Aorta (tissue), 5 donors: ENCODE data around the gene ASB3. TPM values are rescaled to one million over a fixed set of nuclear protein-coding genes. Genes with fewer than 3 reads are reported as not detected.
"Not testable (repeated sequence)": the region's sequence is repeated elsewhere in the genome, so short reads cannot be mapped to it uniquely, and the experiment has no call there.

Source experiments
- ATAC-seq: fragments of 200-7000 bp; cut with Tn5 transposase; one replicate; pipeline ENCODE4 v1.9.1; 2022; ENCODE audit warnings: moderate library complexity; ENCODE audit not compliant: low FRiP score
- DNase-seq, 2 donors: peaks; one replicate each; pipeline ENCODE4 v3.0.0-alpha.2; 2020
- H3K27ac ChIP-seq, 2 donors: one replicate each; pipeline ENCODE4 v1.5.1; 2013; ENCODE audit warnings: low read length in 2 of 2, mild to moderate bottlenecking in 2 of 2, moderate library complexity in 2 of 2, control low read depth in 1 of 2, inconsistent platforms in 1 of 2, low read depth in 1 of 2
- H3K27me3 ChIP-seq, 2 donors: one replicate each; pipeline ENCODE4 v1.6.1; 2013; ENCODE audit warnings: control low read depth in 1 of 2, low read length in 1 of 2, mild to moderate bottlenecking in 1 of 2, moderate library complexity in 1 of 2; ENCODE audit not compliant: insufficient read depth in 2 of 2, control insufficient read depth in 1 of 2
- H3K36me3 ChIP-seq, 2 donors: one replicate each; pipeline ENCODE4 v1.6.1; 2013; ENCODE audit warnings: control low read depth in 1 of 2, low read length in 1 of 2, mild to moderate bottlenecking in 1 of 2; ENCODE audit not compliant: insufficient read depth in 2 of 2, control insufficient read depth in 1 of 2
- H3K4me1 ChIP-seq, 2 donors: one replicate each; pipeline ENCODE4 v1.6.1; 2013; ENCODE audit warnings: low read length in 2 of 2, control low read depth in 1 of 2, mild to moderate bottlenecking in 1 of 2, moderate library complexity in 1 of 2; ENCODE audit not compliant: insufficient read depth in 2 of 2, control insufficient read depth in 1 of 2
- H3K4me3 ChIP-seq, 2 donors: one replicate each; pipeline ENCODE4 v1.5.1; 2013; ENCODE audit warnings: low read length in 2 of 2, control low read depth in 1 of 2, mild to moderate bottlenecking in 1 of 2
- H3K9me3 ChIP-seq: one replicate; pipeline ENCODE4 v1.6.1; 2013; ENCODE audit warnings: mild to moderate bottlenecking, low read length; ENCODE audit not compliant: control insufficient read depth
- WGBS, 2 donors: extraction: QIAGEN DNeasy Blood & Tissue Kit; methylation state at CpG; one replicate each; pipeline ENCODE4 v1.1.7; 2013; 5-methylcytosine and 5-hydroxymethylcytosine counted together
- intact Hi-C, 2 donors: fragments of 100-400 bp; cut with DNase I; formaldehyde crosslinking; loops; one replicate each; pipeline versions ENCODE4 v1.14.2 to v1.15.0; 2022
- polyA plus RNA-seq, 2 donors: library from polyadenylated mRNA; stranded (reverse); fragments of 200-250 nt; gene quantifications; one replicate each; pipeline ENCODE4 v1.2.3, GENCODE V29; 2013
- total RNA-seq, 2 donors: library from RNA; stranded (reverse); fragmentation: NEBNext Ultra II Directional; extraction: Animal tissue kit (Norgen Biotek cat#: 25700); gene quantifications; one replicate each; pipeline ENCODE4 v1.2.1, GENCODE V29; 2021
- donor health status: healthy with polysubstance abuse.
- donor health status: Bipolar disorder and iron deficiency.
- donor health status: DM: no; HTN: no; CAD: no.
- donor health status: DM: no; HTN: no; CAD: no.
- donor health status: DM: yes; HTN: yes; CAD: no.

The ASB3 gene
- total and polyA plus RNA-seq, 4 donors: 3.6 to 26.7 (median 12.9) TPM

GRCh38 chr2:53737091-53737490, 49.7 kb downstream of the ASB3 start:
- H3K4me1 ChIP-seq: peaks cover 0 to 3% of the 10 kb centered on the region in 2 donors
- no peaks in the 10 kb centered on the region for H3K9me3 ChIP-seq
- ATAC-seq: no peak
- 95 to 96% methylated on average over 5 of the region's 5 CpGs for WGBS, 2 donors
- H3K27me3 ChIP-seq: no peaks in the 10 kb centered on the region
- H3K4me3 ChIP-seq: no peak overlapping the region
- H3K36me3 ChIP-seq: no peaks in the 10 kb centered on the region
- intact Hi-C loops: no loop called here
- H3K27ac ChIP-seq: no peak overlapping the region
- DNase-seq: no peak

GRCh38 chr2:53729143-53729762, 57.5 kb downstream of the ASB3 start:
- no peak overlapping the region for H3K4me3 ChIP-seq
- no peak overlapping the region for H3K27ac ChIP-seq
- no peaks in the 10 kb centered on the region for H3K27me3 ChIP-seq
- H3K4me1 ChIP-seq: no peaks in the 10 kb centered on the region
- no peak for DNase-seq
- H3K9me3 ChIP-seq: no peaks in the 10 kb centered on the region
- no peaks in the 10 kb centered on the region for H3K36me3 ChIP-seq
- ATAC-seq: no peak
- 85 to 86% methylated on average over 1 of the region's 1 CpG for WGBS, 2 donors
- intact Hi-C loops: no loop called here

GRCh38 chr2:53727921-53728320, 58.8 kb downstream of the ASB3 start:
- H3K4me1 ChIP-seq: no peaks in the 10 kb centered on the region
- intact Hi-C loops: no loop called here
- no peak for ATAC-seq
- no peaks in the 10 kb centered on the region for H3K27me3 ChIP-seq
- no peak for DNase-seq
- no peaks in the 10 kb centered on the region for H3K36me3 ChIP-seq
- no peak overlapping the region for H3K27ac ChIP-seq
- H3K4me3 ChIP-seq: no peak overlapping the region
- no peaks in the 10 kb centered on the region for H3K9me3 ChIP-seq
- WGBS, 2 donors: 90 to 91% methylated on average over 3 of the region's 3 CpGs

GRCh38 chr2:53725662-53726061, 61.1 kb downstream of the ASB3 start:
- DNase-seq: no peak
- ATAC-seq: no peak
- no peaks in the 10 kb centered on the region for H3K36me3 ChIP-seq
- no peaks in the 10 kb centered on the region for H3K9me3 ChIP-seq
- H3K4me3 ChIP-seq: no peak overlapping the region
- WGBS, 2 donors: 86 to 87% methylated on average over 4 of the region's 4 CpGs
- H3K4me1 ChIP-seq: no peaks in the 10 kb centered on the region
- intact Hi-C loops: no loop called here
- no peak overlapping the region for H3K27ac ChIP-seq
- H3K27me3 ChIP-seq: no peaks in the 10 kb centered on the region

GRCh38 chr2:53724536-53724935, 62.2 kb downstream of the ASB3 start:
- no peak for ATAC-seq
- DNase-seq: no peak
- H3K4me1 ChIP-seq: no peaks in the 10 kb centered on the region
- no peaks in the 10 kb centered on the region for H3K36me3 ChIP-seq
- WGBS, 2 donors: 92 to 98% methylated on average over 2 of the region's 2 CpGs
- H3K27me3 ChIP-seq: no peaks in the 10 kb centered on the region
- H3K9me3 ChIP-seq: no peaks in the 10 kb centered on the region
- H3K4me3 ChIP-seq: no peak overlapping the region
- H3K27ac ChIP-seq: no peak overlapping the region
- intact Hi-C loops: no loop called here

GRCh38 chr2:53720944-53721343, 65.8 kb downstream of the ASB3 start:
- H3K27me3 ChIP-seq, DNase-seq, H3K4me1 ChIP-seq, intact Hi-C loops, H3K9me3 ChIP-seq, ATAC-seq, H3K4me3 ChIP-seq, H3K27ac ChIP-seq, H3K36me3 ChIP-seq: not testable (repeated sequence)
- 98% methylated on average over 3 of the region's 3 CpGs for WGBS, 2 donors

GRCh38 chr2:53715568-53715967, 71.2 kb downstream of the ASB3 start:
- Histone ChIP-seq H3K4me1 (peaks cover 0 to 7% of the 10 kb centered on the region in 2 donors), H3K36me3 (no peaks in the 10 kb centered on the region), H3K9me3 (no peaks in the 10 kb centered on the region), H3K4me3 (no peak overlapping the region), H3K27me3 (no peaks in the 10 kb centered on the region), H3K27ac (no peak overlapping the region)
- intact Hi-C loops: no loop called here
- no peak for ATAC-seq
- no peak for DNase-seq

- WGBS, 2 donors: 88% methylated on average over 7 of the region's 7 CpGs
- intact Hi-C loops: no loop called here
- Histone ChIP-seq H3K4me3 (no peak overlapping the region), H3K27ac (no peak overlapping the region), H3K36me3 (peaks cover 2 to 4% of the 10 kb centered on the region in 2 donors), H3K4me1 (peaks cover 0 to 4% of the 10 kb centered on the region in 2 donors), H3K27me3 (no peaks in the 10 kb centered on the region), H3K9me3 (no peaks in the 10 kb centered on the region)
- DNase-seq: no peak
- no peak for ATAC-seq
Observed at GRCh38 chr2:53711271-53711780, 75.4 kb downstream of the ASB3 start.

- H3K4me1 ChIP-seq: no peaks in the 10 kb centered on the region
- H3K27ac ChIP-seq: no peak overlapping the region
- DNase-seq (no peak), ATAC-seq (no peak)
- intact Hi-C loops: no loop called here
- H3K9me3 ChIP-seq: no peaks in the 10 kb centered on the region
- no peaks in the 10 kb centered on the region for H3K27me3 ChIP-seq
- H3K4me3 ChIP-seq: no peak overlapping the region
- H3K36me3 ChIP-seq: peaks cover 2 to 4% of the 10 kb centered on the region in 2 donors
Observed at GRCh38 chr2:53708988-53709387, 77.8 kb downstream of the ASB3 start.
